SH-SY5Y (cell line): Measurements from ENCODE around the gene NOC3L.

Source experiments
- GATA2 ChIP-seq: IDR thresholded peaks from 2 replicates; pipeline ENCODE4 v1.6.1; 2011; ENCODE audit warnings: mild to moderate bottlenecking, low read depth, low read length
- GATA3 ChIP-seq: IDR thresholded peaks from 2 replicates; pipeline ENCODE4 v1.6.1; 2011; ENCODE audit warnings: low read depth, mild to moderate bottlenecking, low read length, moderate library complexity

- TF ChIP-seq GATA2 (no peak), GATA3 (no peak)
Observed at GRCh38 chr10:94351089-94351488, 11.7 kb downstream of the NOC3L start.
